Measurements from ENCODE around the gene TIAM2. TPM values are rescaled to one million over a fixed set of nuclear protein-coding genes. Genes with fewer than 3 reads are reported as not detected.

TIAM2 gene
- total and polyA plus RNA-seq, 2 donors (not counting 3 experiments of a cell fraction or from before 2014, with no cell fraction given) = 9.6 to 18.5 TPM

- POLR2A ChIA-PET = no interaction called here
- CTCF ChIA-PET = no interaction called here
- Histone ChIP-seq H3K36me3 (ENCODE audit: control insufficient read depth in 2 of 2, extremely low read depth in 1 of 2, insufficient read depth in 2 of 2, low read length in 2 of 2) (no peaks in the 10 kb centered on the region), H3K27me3 (ENCODE audit: control insufficient read depth in 2 of 2, insufficient read depth in 2 of 2, low read length in 2 of 2) (no peaks in the 10 kb centered on the region), H3K4me3 (replicated peaks in 1 of 3; ENCODE audit: insufficient read depth in 1 of 3, low read depth in 1 of 3, low read length in 3 of 3) (no peak overlapping the region), H3K4me1 (ENCODE audit: control insufficient read depth, extremely low read depth, insufficient read depth, low read length) (peaks cover 6% of the 10 kb centered on the region), H3K9ac (replicated peaks; ENCODE audit: extremely low read depth, insufficient read depth, low read length) (no peak overlapping the region), H3K9me1 (replicated peaks; ENCODE audit: control insufficient read depth, extremely low read depth, insufficient read depth, low read length) (no peaks in the 10 kb centered on the region), H3K4me2 (ENCODE audit: insufficient read depth, low read length) (no peak overlapping the region), H2AFZ (ENCODE audit: low read depth, low read length) (no peak overlapping the region), H4K20me1 (replicated peaks; ENCODE audit: control insufficient read depth, extremely low read depth, insufficient read depth, low read length) (no peaks in the 10 kb centered on the region), H3K79me2 (ENCODE audit: control insufficient read depth, insufficient read depth, low read length) (no peaks in the 10 kb centered on the region), H3K9me3 (replicated peaks; ENCODE audit: control insufficient read depth, insufficient read depth, low read length) (no peaks in the 10 kb centered on the region), H3K27ac (ENCODE audit: insufficient read depth, low read depth, low read length) (no peak overlapping the region)
- no peak for TF ChIP-seq POLR2A (IDR thresholded peaks at IDR 0.05; ENCODE audit: low read depth, low read length)
- TF ChIP-seq, protein P1, sequence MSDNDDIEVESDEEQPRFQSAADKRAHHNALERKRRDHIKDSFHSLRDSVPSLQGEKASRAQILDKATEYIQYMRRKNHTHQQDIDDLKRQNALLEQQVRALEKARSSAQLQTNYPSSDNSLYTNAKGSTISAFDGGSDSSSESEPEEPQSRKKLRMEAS (IDR thresholded peaks at IDR 0.05; ENCODE audit: insufficient read depth, insufficient read length) = no peak
- TF ChIP-seq FOS (IDR thresholded peaks at IDR 0.05; ENCODE audit: borderline replicate concordance, insufficient read depth, low read length) = no peak
- TF ChIP-seq EZH2 (IDR thresholded peaks at IDR 0.05; ENCODE audit: borderline replicate concordance, low read depth, low read length, severe bottlenecking) = no peak
- TF ChIP-seq JUN (IDR thresholded peaks at IDR 0.05; ENCODE audit: borderline replicate concordance, insufficient read depth, insufficient read length, low read depth) = no peak
- TF ChIP-seq CTCF (IDR thresholded peaks at IDR 0.05; ENCODE audit: extremely low read depth in 1 of 2, insufficient read depth in 1 of 2, low read depth in 1 of 2, low read length in 2 of 2) = no peak
- no peak for TF ChIP-seq GATA2 (IDR thresholded peaks at IDR 0.05; ENCODE audit: insufficient read depth, insufficient read length, low read depth, low read length)
- no peak for TF ChIP-seq POLR2AphosphoS5 (IDR thresholded peaks at IDR 0.05; ENCODE audit: insufficient read depth, low read depth, low read length)
- TF ChIP-seq MYC (IDR thresholded peaks at IDR 0.05; ENCODE audit: low read depth, low read length) = no peak
- DNase-seq (ENCODE audit: low read depth, low spot score) (no peak), FAIRE-seq (peak; percentile 12)
- intact Hi-C loops (cut with micrococcal nuclease) = no loop called here
- dilution Hi-C loops (cut with MboI; ENCODE audit: extremely low pct_ligation_motif_present, low sequenced_read_pairs) = no loop called here
- BruUV-seq (replicated peaks) = no TSS peak
Observed at GRCh38 chr6:155091756-155092155, 96.6 kb downstream of the TIAM2 start.

Data from endothelial cell of umbilical vein (primary cell).